Uterus (tissue), 4 donors: ENCODE data around the gene NMNAT2. TPM values are rescaled to one million over a fixed set of nuclear protein-coding genes. Genes with fewer than 3 reads are reported as not detected.

ENCODE experiments used
- DNase-seq, 2 donors: peaks; one replicate each; pipeline ENCODE4 v3.0.0-alpha.2; 2019 to 2020
- H3K27ac ChIP-seq, 2 donors: fragments of 200-600 bp; sonication (generic); 1 replicate in 1 of 2; 2 replicates in 1 of 2; pipeline ENCODE4 v1.5.1; 2016 to 2018
- H3K27me3 ChIP-seq, 2 donors: fragments of 200-600 bp; sonication (generic); one replicate each; pipeline ENCODE4 v1.5.1; 2018 to 2019; ENCODE audit warnings: control low read depth in 1 of 2
- H3K36me3 ChIP-seq, 2 donors: fragments of 200-600 bp; sonication (generic); one replicate each; pipeline ENCODE4 v1.5.1; 2019; ENCODE audit warnings: control low read depth in 1 of 2
- H3K4me1 ChIP-seq, 2 donors: fragments of 200-600 bp; sonication (generic); one replicate each; pipeline ENCODE4 v1.5.1; 2018 to 2019; ENCODE audit warnings: control low read depth in 1 of 2
- H3K4me3 ChIP-seq, 2 donors: fragments of 200-600 bp; sonication (generic); 1 replicate in 1 of 2; 2 replicates in 1 of 2; pipeline ENCODE4 v1.5.1; 2018 to 2019; ENCODE audit warnings: mild to moderate bottlenecking in 1 of 2
- H3K9me3 ChIP-seq, 2 donors: fragments of 200-600 bp; sonication (generic); one replicate each; pipeline ENCODE4 v1.5.1; 2019; ENCODE audit warnings: control low read depth in 1 of 2
- CTCF ChIP-seq, 4 experiments: fragments of 200-600 bp in 2 of 4; fragments of 450-650 bp in 2 of 4; sonication (generic) in 2 of 4; IDR thresholded peaks; one replicate each; pipeline ENCODE4 v1.5.1; 2016 to 2019; ENCODE audit warnings: antibody characterized with exemption in 4 of 4, mild to moderate bottlenecking in 2 of 4, moderate library complexity in 1 of 4
- POLR2A ChIP-seq, 2 donors: fragments of 450-650 bp; IDR thresholded peaks; one replicate each; pipeline ENCODE4 v1.6.1; 2016; ENCODE audit warnings: antibody characterized with exemption in 2 of 2, mild to moderate bottlenecking in 1 of 2, moderate library complexity in 1 of 2
- intact Hi-C: fragments of 100-400 bp; cut with DNase I; formaldehyde crosslinking; loops from one replicate; pipeline ENCODE4 v1.15.1; 2023; ENCODE audit warnings: low total_unique reads
- total RNA-seq, 4 donors: library from RNA; depleted of rRNA in 3 of 4; stranded (reverse); fragments of >200 nt in 3 of 4; gene quantifications; one replicate each; pipeline versions ENCODE4 v1.1.0 to v1.2.4, GENCODE V29; 2014 to 2023
- donor health status: DM: yes; HTN: yes; CAD: no.

Gene NMNAT2
- total RNA-seq, 4 donors from 2014 or later = 0.85 to 2.8 (median 1.5) TPM; not detected in 1

GRCh38 chr1:183449223-183449770 lies 31.1 kb upstream of the NMNAT2 start:
- no peak for TF ChIP-seq POLR2A (IDR thresholded peaks at IDR 0.05)
- TF ChIP-seq CTCF (IDR thresholded peaks at IDR 0.05) = no peak
- intact Hi-C loops = no loop called here
- no peak overlapping the region for H3K4me3 ChIP-seq
- H3K27me3 ChIP-seq = no peaks in the 10 kb centered on the region
- DNase-seq = no peak
- H3K36me3 ChIP-seq = no peaks in the 10 kb centered on the region
- no peak overlapping the region for H3K27ac ChIP-seq
- no peaks in the 10 kb centered on the region for H3K9me3 ChIP-seq
- no peaks in the 10 kb centered on the region for H3K4me1 ChIP-seq

GRCh38 chr1:183444243-183444642 lies 26.1 kb upstream of the NMNAT2 start:
- no peak for DNase-seq
- intact Hi-C loops = no loop called here

DNA sequence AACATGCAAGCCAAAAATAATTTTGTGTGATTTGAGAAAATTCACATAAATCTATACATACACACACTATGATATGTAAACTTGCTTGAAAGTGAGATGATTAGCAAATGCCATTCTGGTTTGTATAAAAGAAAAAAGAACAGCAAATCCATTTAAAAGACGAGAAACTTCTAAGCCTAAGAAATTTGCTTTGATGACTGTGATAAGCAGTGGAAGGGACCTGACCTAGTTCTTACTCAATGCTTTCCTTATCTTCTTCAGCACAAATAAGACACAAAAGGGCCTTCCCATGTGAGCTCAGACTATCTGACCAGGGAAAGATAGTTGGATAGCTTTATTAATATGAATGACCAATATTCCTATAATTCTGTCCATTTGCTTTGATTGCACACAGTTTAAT lies 25.3 kb upstream of the NMNAT2 start:
- intact Hi-C loops = no loop called here
- Histone ChIP-seq H3K36me3 (no peaks in the 10 kb centered on the region), H3K4me1 (no peaks in the 10 kb centered on the region), H3K9me3 (no peaks in the 10 kb centered on the region), H3K4me3 (no peak overlapping the region), H3K27ac (no peak overlapping the region), H3K27me3 (no peaks in the 10 kb centered on the region)
- no peak for DNase-seq
- TF ChIP-seq POLR2A (IDR thresholded peaks at IDR 0.05) (no peak), CTCF (IDR thresholded peaks at IDR 0.05) (no peak)

More at GRCh38 chr1:183444243-183444642, 26.1 kb upstream of the NMNAT2 start:
- no peaks in the 10 kb centered on the region for H3K4me1 ChIP-seq
- no peak for TF ChIP-seq POLR2A (IDR thresholded peaks at IDR 0.05)
- no peaks in the 10 kb centered on the region for H3K27me3 ChIP-seq
- no peak overlapping the region for H3K27ac ChIP-seq
- H3K9me3 ChIP-seq = no peaks in the 10 kb centered on the region
- H3K36me3 ChIP-seq = no peaks in the 10 kb centered on the region
- H3K4me3 ChIP-seq = no peak overlapping the region

GRCh38 chr1:183443011-183443410 lies 24.8 kb upstream of the NMNAT2 start:
- intact Hi-C loops = no loop called here
- Histone ChIP-seq H3K9me3 (no peaks in the 10 kb centered on the region), H3K4me1 (no peaks in the 10 kb centered on the region), H3K27me3 (no peaks in the 10 kb centered on the region), H3K36me3 (no peaks in the 10 kb centered on the region), H3K4me3 (no peak overlapping the region), H3K27ac (no peak overlapping the region)
- DNase-seq = no peak
- no peak for TF ChIP-seq POLR2A (IDR thresholded peaks at IDR 0.05)
- TF ChIP-seq CTCF (IDR thresholded peaks at IDR 0.05) = no peak

GRCh38 chr1:183438060-183438459 lies 19.9 kb upstream of the NMNAT2 start:
- intact Hi-C loops = no loop called here
- no peaks in the 10 kb centered on the region for H3K4me1 ChIP-seq
- H3K9me3 ChIP-seq = no peaks in the 10 kb centered on the region
- no peaks in the 10 kb centered on the region for H3K36me3 ChIP-seq
- no peak for DNase-seq
- TF ChIP-seq POLR2A (IDR thresholded peaks at IDR 0.05) (no peak), CTCF (IDR thresholded peaks at IDR 0.05) (no peak)
- H3K27ac ChIP-seq = no peak overlapping the region
- no peak overlapping the region for H3K4me3 ChIP-seq
- H3K27me3 ChIP-seq = no peaks in the 10 kb centered on the region

DNA sequence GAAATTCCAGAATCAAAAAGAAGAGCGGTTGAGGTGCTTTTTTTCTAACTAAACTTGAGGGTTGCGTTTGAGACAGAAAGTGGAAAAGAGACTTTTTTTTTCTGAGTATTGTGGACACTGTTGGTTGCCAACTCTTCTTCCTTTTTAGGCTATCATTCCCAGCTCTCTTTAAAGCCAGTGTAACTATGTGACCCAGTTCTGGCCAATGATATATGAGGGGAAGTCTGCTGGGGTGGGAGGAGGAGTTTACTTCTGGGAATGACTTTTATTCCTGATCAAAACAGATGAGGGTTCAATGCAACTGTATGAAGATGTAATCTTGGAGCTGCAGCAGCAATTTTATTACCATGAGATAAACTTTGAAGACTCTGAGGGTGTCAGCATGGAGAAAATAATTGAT lies 17.3 kb upstream of the NMNAT2 start:
- H3K27me3 ChIP-seq = no peaks in the 10 kb centered on the region
- no peak for DNase-seq
- no peak overlapping the region for H3K4me3 ChIP-seq
- H3K9me3 ChIP-seq = no peaks in the 10 kb centered on the region
- H3K27ac ChIP-seq = no peak overlapping the region
- TF ChIP-seq CTCF (IDR thresholded peaks at IDR 0.05) (no peak), POLR2A (IDR thresholded peaks at IDR 0.05) (no peak)
- H3K4me1 ChIP-seq = no peaks in the 10 kb centered on the region
- H3K36me3 ChIP-seq = no peaks in the 10 kb centered on the region
- intact Hi-C loops = no loop called here
